K562 (cell line): Measurements from ENCODE around the gene GPHA2. TPM values are rescaled to one million over a fixed set of nuclear protein-coding genes. Genes with fewer than 3 reads are reported as not detected.

ENCODE experiments used
- ATAC-seq: fragments of 200-7000 bp; cut with Tn5 transposase; 3 replicates; pipeline ENCODE4 v1.9.1; 2020; ENCODE audit warnings: moderate library complexity
- BruUV-seq: library from RNA; stranded (reverse); fragments of 400-500 nt; replicated peaks from 2 replicates; lab custom pipeline; 2021; lab: Mats Ljungman, UMichigan
- CTCF ChIA-PET: fragments of 300-600 bp; formaldehyde crosslinking; extraction: SDS; loops from one replicate; lab custom pipeline; 2021; ENCODE audit warnings: low intra/inter-chr PET ratio; lab: Yijun Ruan, JAX
- POLR2A ChIA-PET: fragments of 300-600, 350-650 bp; sonication (Branson Sonifier 250); formaldehyde crosslinking; extraction: SDS; loops from one replicate; lab custom pipeline; 2021; ENCODE audit warnings: antibody characterized with exemption, inconsistent platforms; lab: Yijun Ruan, JAX
- DNase-seq, 4 experiments: peaks; one replicate each; pipeline versions ENCODE4 v3.0.0 to v3.0.0-alpha.2; 2011 to 2018; ENCODE audit warnings: low spot score in 3 of 4, mixed read lengths in 3 of 4; ENCODE audit errors: extremely low read depth in 1 of 4
- FAIRE-seq: peaks from 2 replicates; lab custom pipeline; 2011; peaks lifted over from hg19 to GRCh38; lab: Jason Lieb, UNC
- H2AFZ ChIP-seq: 2 replicates; pipeline ENCODE4 v1.6.0; 2011; ENCODE audit warnings: low read depth, low read length, control low read depth, inconsistent platforms
- H3K27ac ChIP-seq: fragments of 200-600 bp; 3 replicates; pipeline ENCODE4 v1.8.0; 2011; ENCODE audit warnings: low read depth, mild to moderate bottlenecking, control low read depth, inconsistent platforms, low read length, moderate library complexity, mixed read lengths; ENCODE audit errors: extremely low read depth
- H3K27me3 ChIP-seq, 2 experiments: fragments of 300-600 bp in 1 of 2; 2 replicates in 1 of 2; 3 replicates in 1 of 2; pipeline versions ENCODE4 v1.6.0 to v1.8.0; 2011; ENCODE audit warnings: inconsistent platforms in 2 of 2, low read length in 2 of 2, mild to moderate bottlenecking in 1 of 2, mixed read lengths in 1 of 2, moderate library complexity in 1 of 2; ENCODE audit not compliant: control insufficient read depth in 2 of 2, insufficient read depth in 2 of 2
- H3K36me3 ChIP-seq: fragments of 300-600 bp; 3 replicates; pipeline ENCODE4 v1.8.0; 2011; ENCODE audit warnings: mild to moderate bottlenecking, low read length, inconsistent platforms; ENCODE audit not compliant: control insufficient read depth, insufficient read depth
- H3K4me1 ChIP-seq, 2 experiments: fragments of 200-600 bp in 1 of 2; replicated peaks in 1 of 2; 2 replicates in 1 of 2; 3 replicates in 1 of 2; pipeline versions ENCODE4 v1.5.1 to v1.8.0; 2011; ENCODE audit warnings: inconsistent platforms in 2 of 2, low read length in 2 of 2, mild to moderate bottlenecking in 1 of 2, mixed read lengths in 1 of 2, moderate library complexity in 1 of 2; ENCODE audit not compliant: control insufficient read depth in 2 of 2, insufficient read depth in 2 of 2
- H3K4me2 ChIP-seq: 2 replicates; pipeline ENCODE4 v1.6.1; 2011; ENCODE audit warnings: low read length, control low read depth, inconsistent platforms, mixed read lengths; ENCODE audit not compliant: insufficient read depth
- H3K4me3 ChIP-seq: fragments of 200-600 bp; sonication (generic), shearing (Covaris generic); 2 replicates; pipeline ENCODE4 v1.5.1; 2016; ENCODE audit warnings: control low read depth, inconsistent platforms
- H3K79me2 ChIP-seq: fragments of 200-600 bp; 3 replicates; pipeline ENCODE4 v1.8.0; 2011; ENCODE audit warnings: low read length, inconsistent platforms; ENCODE audit not compliant: control insufficient read depth, insufficient read depth
- H3K9ac ChIP-seq, 2 experiments: 2 replicates each; pipeline versions ENCODE4 v1.6.0 to v1.6.1; 2011; ENCODE audit warnings: low read depth in 2 of 2, low read length in 2 of 2, control low read depth in 1 of 2, inconsistent platforms in 1 of 2, mild to moderate bottlenecking in 1 of 2, mixed read lengths in 1 of 2; ENCODE audit not compliant: insufficient read depth in 1 of 2
- H3K9me1 ChIP-seq: one replicate; pipeline ENCODE4 v1.6.0; 2011; ENCODE audit warnings: inconsistent platforms, mild to moderate bottlenecking, low read length, moderate library complexity; ENCODE audit not compliant: control insufficient read depth, insufficient read depth
- H3K9me3 ChIP-seq: replicated peaks from 2 replicates; pipeline ENCODE4 v1.5.1; 2011; ENCODE audit warnings: low read depth, low read length, inconsistent platforms; ENCODE audit not compliant: control insufficient read depth, insufficient read depth
- H4K20me1 ChIP-seq: replicated peaks from 2 replicates; pipeline ENCODE4 v1.6.1; 2011; ENCODE audit warnings: low read length, inconsistent platforms, mixed read lengths; ENCODE audit not compliant: control insufficient read depth, insufficient read depth
- ARNT ChIP-seq, 2 experiments: fragments of 450-650 bp; IDR thresholded peaks; 2 replicates each; pipeline ENCODE4 v1.6.1; 2016; ENCODE audit warnings: mild to moderate bottlenecking in 1 of 2
- FOXM1 ChIP-seq, 2 experiments: fragments of 450-650 bp in 1 of 2; sonication (generic) in 1 of 2; formaldehyde crosslinking in 1 of 2; IDR thresholded peaks; 2 replicates each; pipeline versions ENCODE4 v1.6.1 to v1.9.0; 2017 to 2022; ENCODE audit warnings: low read depth in 2 of 2, mild to moderate bottlenecking in 2 of 2, missing genetic modification reagents in 1 of 2, moderate library complexity in 1 of 2
- FOXP1 ChIP-seq: sonication (generic); formaldehyde crosslinking; IDR thresholded peaks from 2 replicates; pipeline ENCODE4 v1.8.0; 2022; ENCODE audit warnings: mild to moderate bottlenecking, missing genetic modification reagents
- GTF2F1 ChIP-seq: IDR thresholded peaks from 2 replicates; pipeline ENCODE4 v1.6.1; 2011; ENCODE audit warnings: low read depth, low read length, improper control_type of control experiment
- L3MBTL2 ChIP-seq: fragments of 450-650 bp; IDR thresholded peaks from 2 replicates; pipeline ENCODE4 v1.6.1; 2016; ENCODE audit warnings: mild to moderate bottlenecking, moderate library complexity
- LEF1 ChIP-seq: fragments of 450-650 bp; IDR thresholded peaks from 2 replicates; pipeline ENCODE4 v1.6.1; 2016; ENCODE audit warnings: mild to moderate bottlenecking
- NCOR1 ChIP-seq: fragments of 450-650 bp; IDR thresholded peaks from 2 replicates; pipeline ENCODE4 v1.6.1; 2016; ENCODE audit warnings: mild to moderate bottlenecking, moderate library complexity
- NFIC ChIP-seq: fragments of 450-650 bp; IDR thresholded peaks from 2 replicates; pipeline ENCODE4 v1.6.1; 2017; ENCODE audit warnings: mild to moderate bottlenecking, inconsistent platforms
- NRF1 ChIP-seq, 2 experiments: fragments of 450-650 bp; IDR thresholded peaks in 1 of 2; conservative IDR thresholded peaks in 1 of 2; 2 replicates each; pipeline ENCODE4 v1.6.1; 2014; ENCODE audit warnings: mild to moderate bottlenecking in 2 of 2
- POLR2A ChIP-seq: fragments of 450-650 bp; conservative IDR thresholded peaks from 2 replicates; pipeline ENCODE4 v1.6.1; 2016
- POLR2AphosphoS5 ChIP-seq: IDR thresholded peaks from 2 replicates; pipeline ENCODE4 v1.6.1; 2011; ENCODE audit warnings: mild to moderate bottlenecking, low read depth, low read length, moderate library complexity; ENCODE audit not compliant: control insufficient read depth, insufficient read depth
- POLR2B ChIP-seq: fragments of 450-650 bp; IDR thresholded peaks from 2 replicates; pipeline ENCODE4 v1.6.1; 2018; ENCODE audit warnings: low read depth; ENCODE audit not compliant: partially characterized antibody
- SP2 ChIP-seq: IDR thresholded peaks from 2 replicates; pipeline ENCODE4 v1.6.1; 2011; ENCODE audit warnings: mild to moderate bottlenecking, low read depth, low read length, moderate library complexity; ENCODE audit not compliant: poor library complexity, severe bottlenecking; ENCODE audit errors: extremely low read depth
- ZBTB33 ChIP-seq: sonication (generic); formaldehyde crosslinking; IDR thresholded peaks from 2 replicates; pipeline ENCODE4 v1.8.1; 2023; ENCODE audit warnings: mild to moderate bottlenecking, missing genetic modification reagents
- ZFPM2 ChIP-seq: fragments of 250-450 bp; sonication (Bioruptor Pico); IDR thresholded peaks from 2 replicates; pipeline ENCODE4 v1.5.1; 2022; ENCODE audit warnings: mild to moderate bottlenecking
- ZNF282 ChIP-seq: sonication (generic); formaldehyde crosslinking; IDR thresholded peaks from 2 replicates; pipeline ENCODE4 v1.8.1; 2023; ENCODE audit warnings: missing genetic modification reagents
- WGBS: fragments of 100-300 bp; shearing (Covaris generic); methylation state at CpG from one replicate; pipeline ENCODE4 v1.1.6; 2016; ENCODE audit warnings: low coverage, mixed read lengths; ENCODE audit not compliant: insufficient coverage; ENCODE audit errors: missing lambda C conversion rate; 5-methylcytosine and 5-hydroxymethylcytosine counted together
- in situ Hi-C: fragments of 300-500 bp; cut with MboI; formaldehyde crosslinking; loops from 4 replicates; pipeline ENCODE4 v1.15.0; 2018; ENCODE audit warnings: inconsistent platforms, mixed read lengths
- intact Hi-C: fragments of 100-400 bp; cut with micrococcal nuclease; formaldehyde crosslinking; loops from 2 replicates; pipeline ENCODE4 v1.14.2; 2022
- polyA plus RNA-seq, 8 experiments: library from polyadenylated mRNA; depleted of rRNA in 4 of 8; stranded (reverse) in 5 of 8; unstranded in 3 of 8; fragments of >200 nt; fragmentation: Nextera tagmentation in 2 of 8; fragmentation: Illumina TruSeq in 1 of 8; extraction: Ambion mirVana in 2 of 8; extraction: Trizol in 1 of 8; gene quantifications; 2 replicates each; pipeline versions ENCODE4 v1.2.1 to v1.2.3, GENCODE V29; 2011 to 2014; ENCODE audit warnings: inconsistent platforms in 1 of 8, missing spikeins in 1 of 8
- total RNA-seq, 7 experiments: library from RNA; depleted of rRNA in 6 of 7; stranded (reverse); fragments of >200 nt in 6 of 7; fragmentation: Illumina TruSeq in 2 of 7; extraction: Trizol in 2 of 7; gene quantifications; 2 replicates each; pipeline versions ENCODE4 v1.2.1 to v1.2.3, GENCODE V29; 2011 to 2021; ENCODE audit warnings: low replicate concordance in 1 of 7

The GPHA2 gene
- total and polyA plus RNA-seq, 9 of the 15 experiments (the other 6 are each of a cell fraction or from before 2014, with no cell fraction given): 0.17 to 0.22 TPM; not detected in 7

GRCh38 chr11:64971421-64972233 lies 35.9 kb upstream of the GPHA2 start, which contains the start of gene MAJIN:
Gene MAJIN (minus strand): TSS chr11:64972108. CDS start chr11:64959405, 12,703 bp downstream.
- H4K20me1 ChIP-seq: no peaks in the 10 kb centered on the region
- 31% methylated on average over 28 of the region's 69 CpGs for WGBS
- ATAC-seq (peak; percentile 93), DNase-seq (peak; percentile 92 to 95 (median 94)), FAIRE-seq (peak; percentile 81)
- ChIA-PET POLR2A (interaction anchor here (0.7 to 1.4 kb wide), 4 partner anchors 25 to 198 kb away, joined by 3 to 4 read pairs (median 4); partner anchors contain the start of genes BATF2, FAU, MRPL49 and SPDYC), CTCF (no interaction called here)
- H3K4me1 ChIP-seq: peaks cover 4 to 12% of the 10 kb centered on the region in 2 experiments; a peak in 4 of 5 replicates
- no peaks in the 10 kb centered on the region for H3K9me1 ChIP-seq
- no peaks in the 10 kb centered on the region for H3K79me2 ChIP-seq
- H3K4me2 ChIP-seq: peak within 1 kb of the TSS; percentile 81
- H3K4me3 ChIP-seq: 0 out of 2 replicates have a peak within 1 kb of the TSS, but pooled peaks have one; percentile 2
- peak within 1 kb of the TSS; percentile 52 to 76 for H3K9ac ChIP-seq
- H3K36me3 ChIP-seq: no peaks in the 10 kb centered on the region
- peak within 1 kb of the TSS; percentile 72 for H3K27ac ChIP-seq
- H3K27me3 ChIP-seq: no peaks in the 10 kb centered on the region
- BruUV-seq: no TSS peak
- intact Hi-C loops (no loop called here), in situ Hi-C loops (no loop called here)
- no peaks in the 10 kb centered on the region for H3K9me3 ChIP-seq
- H2AFZ ChIP-seq: peak within 1 kb of the TSS; percentile 97
- TF ChIP-seq GTF2F1 (0 out of 2 replicates have a peak, but pooled peaks have one; percentile 57), POLR2AphosphoS5 (no peak), ZBTB33 (CRISPR knock-in tag) (peak; percentile 68; the same call in 1 of the 2 replicates), FOXP1 (CRISPR knock-in tag) (0 out of 2 replicates have a peak, but pooled peaks have one; percentile 66), NCOR1 (no peak), NFIC (peak; percentile 81), ZNF282 (CRISPR knock-in tag) (peak; percentile 51; the same call in 1 of the 2 replicates), LEF1 (no peak), NRF1 (conservative IDR thresholded peaks at IDR 0.05 in 1 of 2, IDR thresholded peaks at IDR 0.05 in 1 of 2) (peak; percentile 94 to 96), POLR2B (peak; percentile 53), ARNT (IDR thresholded peaks at IDR 0.05) (no peak), POLR2A (0 out of 2 replicates have a peak, but pooled peaks have one; percentile 32), FOXM1 (IDR thresholded peaks at IDR 0.05; ENCODE audit: low read depth) (no peak), FOXM1 (CRISPR knock-in tag; IDR thresholded peaks at IDR 0.05; ENCODE audit: low read depth) (peak; percentile 51; the same call in 1 of the 2 replicates), SP2 (no peak), L3MBTL2 (peak; percentile 100), ZFPM2 (CRISPR knock-in tag) (no peak)
